Adrenal gland (tissue), 12 donors: ENCODE measurements around the gene KIZ. TPM values are rescaled to one million over a fixed set of nuclear protein-coding genes. Genes with fewer than 3 reads are reported as not detected.

Source experiments
- DNase-seq, 7 donors: peaks; one replicate each; pipeline ENCODE4 v3.0.0-alpha.2; 2019 to 2020
- H3K27ac ChIP-seq, 5 donors: fragments of 200-600 bp; sonication (generic) in 4 of 5; 1 replicate in 3 of 5; 2 replicates in 2 of 5; pipeline versions ENCODE4 v1.5.1 to v1.8.0; 2016 to 2020; ENCODE audit warnings: mild to moderate bottlenecking in 1 of 5
- H3K27me3 ChIP-seq: fragments of 200-600 bp; 2 replicates; pipeline ENCODE4 v1.8.0; 2021
- H3K36me3 ChIP-seq, 2 donors: fragments of 200-600 bp; replicated peaks in 1 of 2; 1 replicate in 1 of 2; 2 replicates in 1 of 2; pipeline versions ENCODE4 v1.5.1 to v1.8.0; 2018 to 2022
- H3K4me1 ChIP-seq, 2 donors: fragments of 200-600 bp; replicated peaks in 1 of 2; 1 replicate in 1 of 2; 2 replicates in 1 of 2; pipeline versions ENCODE4 v1.5.1 to v1.8.0; 2018 to 2021
- H3K4me3 ChIP-seq, 4 donors: fragments of 200-600 bp; sonication (generic) in 3 of 4; one replicate each; pipeline ENCODE4 v1.5.1; 2016 to 2018
- H3K9me3 ChIP-seq, 3 donors: fragments of 200-600 bp; sonication (generic) in 1 of 3; replicated peaks in 1 of 3; 1 replicate in 2 of 3; 2 replicates in 1 of 3; pipeline versions ENCODE4 v1.5.1 to v1.8.0; 2016 to 2021
- CTCF ChIP-seq, 6 experiments: fragments of 450-650 bp in 4 of 6; fragments of 200-600 bp in 2 of 6; sonication (generic) in 1 of 6; IDR thresholded peaks; 1 replicate in 5 of 6; 2 replicates in 1 of 6; pipeline versions ENCODE4 v1.5.1 to v1.8.0; 2016 to 2021; ENCODE audit warnings: antibody characterized with exemption in 6 of 6, mild to moderate bottlenecking in 2 of 6, moderate library complexity in 1 of 6
- POLR2A ChIP-seq, 2 donors: fragments of 450-650 bp; IDR thresholded peaks; one replicate each; pipeline ENCODE4 v1.6.1; 2017; ENCODE audit warnings: antibody characterized with exemption in 2 of 2, mild to moderate bottlenecking in 2 of 2, moderate library complexity in 1 of 2
- WGBS, 4 donors: extraction: QIAGEN DNeasy Blood & Tissue Kit in 2 of 4; methylation state at CpG; one replicate each; pipeline versions ENCODE4 v1.1.5 to v1.1.7; 2013 to 2017; 5-methylcytosine and 5-hydroxymethylcytosine counted together
- intact Hi-C, 2 donors: fragments of 100-400 bp; cut with DNase I; formaldehyde crosslinking; loops; one replicate each; pipeline versions ENCODE4 v1.14.1 to v1.15.0; 2022 to 2023
- polyA plus RNA-seq, 3 donors: library from polyadenylated mRNA; stranded (reverse); fragments of 200-250 nt in 2 of 3; fragments of 350-450 nt in 1 of 3; fragmentation: Illumina TruSeq in 1 of 3; extraction: RNeasy Lipid Tissue Mini Kit (QIAGEN cat#74804) in 1 of 3; gene quantifications; one replicate each; pipeline ENCODE4 v1.2.3, GENCODE V29; 2013 to 2014
- total RNA-seq, 9 donors: library from RNA; depleted of rRNA in 4 of 9; stranded (reverse); fragments of >200 nt in 4 of 9; fragments of 120-200 nt in 1 of 9; fragmentation: NEBNext Ultra II Directional in 1 of 9; extraction: Animal tissue kit (Norgen Biotek cat#: 25700) in 1 of 9; gene quantifications; one replicate each; pipeline versions ENCODE4 v1.1.0 to v1.2.4, GENCODE V29; 2013 to 2023
- donor health status: healthy with polysubstance abuse.
- donor health status: Bipolar disorder and iron deficiency.
- donor health status: DM: yes; HTN: yes; CAD: no.
- donor health status: DM: no; HTN: no; CAD: no.
- donor health status: DM: no; HTN: no; CAD: no.
- donor health status: DM: yes; HTN: yes; CAD: no.

The KIZ gene
- total and polyA plus RNA-seq, 12 donors = 10.4 to 62.9 (median 15.3) TPM

- Histone ChIP-seq H3K27me3 (no peaks in the 10 kb centered on the region), H3K27ac (peak overlapping the region in 2 of 5 donors; percentile 41 to 59), H3K4me1 (peaks cover 3 to 9% of the 10 kb centered on the region in 2 donors), H3K4me3 (no peak overlapping the region), H3K9me3 (peaks cover 0 to 1% (median 0%) of the 10 kb centered on the region in 3 donors), H3K36me3 (no peaks in the 10 kb centered on the region)
- 50 to 61% (median 57%) methylated on average over 7 of the region's 7 CpGs for WGBS, 4 donors
- intact Hi-C loops = no loop called here
- DNase-seq = peak in 6 of 7 donors; percentile 20 to 39 (median 32)
- TF ChIP-seq CTCF (IDR thresholded peaks at IDR 0.05) = no peak
Measured at GRCh38 chr20:21182832-21183563, 57.1 kb downstream of the KIZ start.

GRCh38 chr20:21183722-21184121 is 57.8 kb downstream of the KIZ start:
- Histone ChIP-seq H3K36me3 (no peaks in the 10 kb centered on the region), H3K4me1 (peaks cover 3 to 9% of the 10 kb centered on the region in 2 donors), H3K27ac (peak overlapping the region in 2 of 5 donors; percentile 0 to 41), H3K4me3 (no peak overlapping the region), H3K27me3 (no peaks in the 10 kb centered on the region), H3K9me3 (no peaks in the 10 kb centered on the region)
- intact Hi-C loops = no loop called here
- TF ChIP-seq CTCF (IDR thresholded peaks at IDR 0.05) (no peak), POLR2A (IDR thresholded peaks at IDR 0.05) (no peak)
- WGBS, 4 donors = 85 to 97% (median 92%) methylated on average over 2 of the region's 2 CpGs
- no peak for DNase-seq

GRCh38 chr20:21184819-21185218 is 58.9 kb downstream of the KIZ start:
- no peak overlapping the region for H3K27ac ChIP-seq
- H3K4me3 ChIP-seq = no peak overlapping the region
- 91 to 98% (median 95%) methylated on average over 3 of the region's 3 CpGs for WGBS, 4 donors
- intact Hi-C loops = no loop called here
- DNase-seq = no peak
- H3K27me3 ChIP-seq = no peaks in the 10 kb centered on the region
- H3K4me1 ChIP-seq = peaks cover 3 to 9% of the 10 kb centered on the region in 2 donors
- no peaks in the 10 kb centered on the region for H3K36me3 ChIP-seq
- no peak for TF ChIP-seq POLR2A (IDR thresholded peaks at IDR 0.05)
- no peak for TF ChIP-seq CTCF (IDR thresholded peaks at IDR 0.05)
- H3K9me3 ChIP-seq = no peaks in the 10 kb centered on the region

GRCh38 chr20:21185849-21186248 is 60.0 kb downstream of the KIZ start:
- Histone ChIP-seq H3K27ac (no peak overlapping the region), H3K9me3 (no peaks in the 10 kb centered on the region), H3K27me3 (no peaks in the 10 kb centered on the region), H3K36me3 (no peaks in the 10 kb centered on the region), H3K4me3 (no peak overlapping the region), H3K4me1 (peaks cover 3 to 9% of the 10 kb centered on the region in 2 donors)
- intact Hi-C loops = no loop called here
- 88 to 97% (median 92%) methylated on average over 5 of the region's 5 CpGs for WGBS, 4 donors
- no peak for DNase-seq
- no peak for TF ChIP-seq POLR2A (IDR thresholded peaks at IDR 0.05)
- TF ChIP-seq CTCF (IDR thresholded peaks at IDR 0.05) = no peak
